OCI-LY7 (cell line): Measurements from ENCODE around the gene PSMC4.

Experiments used
- EZH2phosphoT487 ChIP-seq: fragments of 200-600 bp; sonication (generic); IDR thresholded peaks from 2 replicates; pipeline ENCODE4 v1.6.1; 2018; ENCODE audit warnings: low read depth, borderline replicate concordance, mild to moderate bottlenecking, mixed run types, antibody characterized with exemption, low read length, moderate library complexity, mixed read lengths
- TF ChIP-seq, protein P1 (sequence below): fragments of 200-600 bp; sonication (generic); conservative IDR thresholded peaks from 2 replicates; pipeline ENCODE4 v1.5.1; 2014; ENCODE audit warnings: mild to moderate bottlenecking, antibody characterized with exemption, low read length, moderate library complexity, mixed read lengths

DNA sequence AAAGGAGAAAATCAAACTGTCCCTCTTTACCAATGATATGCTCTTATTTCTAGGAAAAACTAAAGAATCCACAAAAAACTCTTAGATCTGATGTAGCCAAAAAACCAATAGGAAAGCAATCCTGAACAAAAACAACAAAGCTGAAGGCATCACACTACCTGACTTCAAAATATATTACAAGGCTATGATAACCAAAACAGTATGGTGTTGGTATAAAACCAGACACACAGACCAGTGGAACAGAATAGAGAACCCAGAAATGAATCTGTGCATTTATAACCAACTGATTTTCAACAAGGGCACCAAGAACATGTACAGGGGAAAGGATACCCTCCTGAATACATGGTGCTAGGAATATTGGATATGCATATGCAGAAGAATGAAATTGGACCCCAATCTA is 16.2 kb downstream of the PSMC4 start:
- TF ChIP-seq, protein P1, sequence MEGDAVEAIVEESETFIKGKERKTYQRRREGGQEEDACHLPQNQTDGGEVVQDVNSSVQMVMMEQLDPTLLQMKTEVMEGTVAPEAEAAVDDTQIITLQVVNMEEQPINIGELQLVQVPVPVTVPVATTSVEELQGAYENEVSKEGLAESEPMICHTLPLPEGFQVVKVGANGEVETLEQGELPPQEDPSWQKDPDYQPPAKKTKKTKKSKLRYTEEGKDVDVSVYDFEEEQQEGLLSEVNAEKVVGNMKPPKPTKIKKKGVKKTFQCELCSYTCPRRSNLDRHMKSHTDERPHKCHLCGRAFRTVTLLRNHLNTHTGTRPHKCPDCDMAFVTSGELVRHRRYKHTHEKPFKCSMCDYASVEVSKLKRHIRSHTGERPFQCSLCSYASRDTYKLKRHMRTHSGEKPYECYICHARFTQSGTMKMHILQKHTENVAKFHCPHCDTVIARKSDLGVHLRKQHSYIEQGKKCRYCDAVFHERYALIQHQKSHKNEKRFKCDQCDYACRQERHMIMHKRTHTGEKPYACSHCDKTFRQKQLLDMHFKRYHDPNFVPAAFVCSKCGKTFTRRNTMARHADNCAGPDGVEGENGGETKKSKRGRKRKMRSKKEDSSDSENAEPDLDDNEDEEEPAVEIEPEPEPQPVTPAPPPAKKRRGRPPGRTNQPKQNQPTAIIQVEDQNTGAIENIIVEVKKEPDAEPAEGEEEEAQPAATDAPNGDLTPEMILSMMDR = no peak
- no peak for TF ChIP-seq EZH2phosphoT487
